GM06990 (cell line): Measurements from ENCODE around the gene SLC46A1.
A peak's percentile ranks its signal among the peaks of the same experiment; 100 is the strongest.

Source experiments
- DNase-seq: peaks from one replicate; pipeline ENCODE4 v3.0.0-alpha.2; 2011; ENCODE audit not compliant: insufficient read length; ENCODE audit errors: extremely low read depth
- H3K27me3 ChIP-seq: replicated peaks from 2 replicates; pipeline ENCODE4 v1.6.0; 2011; ENCODE audit warnings: low read length; ENCODE audit not compliant: control insufficient read depth, insufficient read depth
- H3K36me3 ChIP-seq: 2 replicates; pipeline ENCODE4 v1.5.1; 2011; ENCODE audit warnings: low read length; ENCODE audit not compliant: control insufficient read depth, insufficient read depth
- H3K4me3 ChIP-seq: replicated peaks from 2 replicates; pipeline ENCODE4 v1.5.1; 2011; ENCODE audit warnings: low read depth, mild to moderate bottlenecking, control low read depth, low read length
- CTCF ChIP-seq: IDR thresholded peaks from 2 replicates; pipeline ENCODE4 v1.5.1; 2011; ENCODE audit warnings: low read length, control low read depth, mild to moderate bottlenecking, inconsistent platforms; ENCODE audit not compliant: insufficient read depth, poor library complexity, severe bottlenecking

SLC46A1 gene

GRCh38 chr17:28390984-28391383 is 15.0 kb downstream of the SLC46A1 start:
- peaks cover 10% of the 10 kb centered on the region for H3K36me3 ChIP-seq
- no peaks in the 10 kb centered on the region for H3K27me3 ChIP-seq
- no peak overlapping the region for H3K4me3 ChIP-seq
- no peak for TF ChIP-seq CTCF
- no peak for DNase-seq

- Histone ChIP-seq H3K27me3 (no peaks in the 10 kb centered on the region), H3K4me3 (no peak overlapping the region), H3K36me3 (peaks cover 8% of the 10 kb centered on the region)
- no peak for TF ChIP-seq CTCF
- no peak for DNase-seq
Measured at GRCh38 chr17:28390563-28390962, 15.4 kb downstream of the SLC46A1 start.

DNA sequence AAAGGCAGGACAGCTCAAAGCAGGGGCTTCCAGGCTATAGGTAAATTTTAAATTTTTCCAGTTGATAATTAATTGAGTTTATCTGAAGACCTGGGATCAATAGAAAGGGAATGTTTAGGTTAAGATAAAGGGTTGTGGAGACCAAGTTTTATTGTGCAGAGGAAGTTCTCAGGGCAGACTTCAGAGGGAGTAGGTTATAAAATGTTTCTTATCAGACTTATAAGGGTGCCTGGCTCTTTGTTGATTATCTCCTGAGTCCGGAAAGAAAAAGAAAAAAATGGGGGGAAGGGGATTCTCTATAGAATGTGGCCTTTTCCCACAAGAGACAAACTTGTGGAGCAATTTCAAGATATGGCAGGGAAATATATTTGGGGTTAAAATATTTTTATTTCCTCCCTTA is 15.9 kb downstream of the SLC46A1 start:
- no peaks in the 10 kb centered on the region for H3K27me3 ChIP-seq
- no peak overlapping the region for H3K4me3 ChIP-seq
- peaks cover 8% of the 10 kb centered on the region for H3K36me3 ChIP-seq
- no peak for TF ChIP-seq CTCF
- no peak for DNase-seq

DNA sequence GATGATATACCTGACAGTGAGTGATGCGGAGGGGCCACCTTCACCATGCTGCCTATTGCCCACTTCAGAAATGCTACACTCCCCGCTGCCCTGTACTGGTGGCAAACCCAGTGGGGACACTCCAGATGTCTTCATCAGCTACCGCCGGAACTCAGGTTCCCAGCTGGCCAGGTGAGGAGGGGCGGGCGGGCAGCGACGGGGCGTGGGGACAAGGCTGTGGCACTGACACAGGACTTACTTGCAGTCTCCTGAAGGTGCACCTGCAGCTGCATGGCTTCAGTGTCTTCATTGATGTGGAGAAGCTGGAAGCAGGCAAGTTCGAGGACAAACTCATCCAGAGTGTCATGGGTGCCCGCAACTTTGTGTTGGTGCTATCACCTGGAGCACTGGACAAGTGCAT is 17.9 kb downstream of the SLC46A1 start:
- peaks cover 7% of the 10 kb centered on the region for H3K36me3 ChIP-seq
- no peaks in the 10 kb centered on the region for H3K27me3 ChIP-seq
- TF ChIP-seq CTCF, result no peak
- DNase-seq, result no peak
- H3K4me3 ChIP-seq, result no peak overlapping the region

GRCh38 chr17:28386391-28386790 is 19.6 kb downstream of the SLC46A1 start:
- no peak for TF ChIP-seq CTCF
- no peak overlapping the region for H3K4me3 ChIP-seq
- H3K36me3 ChIP-seq, result peaks cover 5% of the 10 kb centered on the region
- no peak for DNase-seq
- no peaks in the 10 kb centered on the region for H3K27me3 ChIP-seq

GRCh38 chr17:28385406-28385805 is 20.6 kb downstream of the SLC46A1 start:
- no peak for DNase-seq
- H3K4me3 ChIP-seq, result peak overlapping the region; percentile 66; the same call in 1 of the 2 replicates
- H3K27me3 ChIP-seq, result no peaks in the 10 kb centered on the region
- peaks cover 3% of the 10 kb centered on the region for H3K36me3 ChIP-seq
- TF ChIP-seq CTCF, result no peak
